ENCODE measurements around the gene LARP1. TPM values are rescaled to one million over a fixed set of nuclear protein-coding genes. Genes with fewer than 3 reads are reported as not detected.

The LARP1 gene
- total RNA-seq: 100 to 1,000 TPM in 1 of 2 donors, 10 to 100 TPM in 1; 99.8 to 129 TPM

DNA sequence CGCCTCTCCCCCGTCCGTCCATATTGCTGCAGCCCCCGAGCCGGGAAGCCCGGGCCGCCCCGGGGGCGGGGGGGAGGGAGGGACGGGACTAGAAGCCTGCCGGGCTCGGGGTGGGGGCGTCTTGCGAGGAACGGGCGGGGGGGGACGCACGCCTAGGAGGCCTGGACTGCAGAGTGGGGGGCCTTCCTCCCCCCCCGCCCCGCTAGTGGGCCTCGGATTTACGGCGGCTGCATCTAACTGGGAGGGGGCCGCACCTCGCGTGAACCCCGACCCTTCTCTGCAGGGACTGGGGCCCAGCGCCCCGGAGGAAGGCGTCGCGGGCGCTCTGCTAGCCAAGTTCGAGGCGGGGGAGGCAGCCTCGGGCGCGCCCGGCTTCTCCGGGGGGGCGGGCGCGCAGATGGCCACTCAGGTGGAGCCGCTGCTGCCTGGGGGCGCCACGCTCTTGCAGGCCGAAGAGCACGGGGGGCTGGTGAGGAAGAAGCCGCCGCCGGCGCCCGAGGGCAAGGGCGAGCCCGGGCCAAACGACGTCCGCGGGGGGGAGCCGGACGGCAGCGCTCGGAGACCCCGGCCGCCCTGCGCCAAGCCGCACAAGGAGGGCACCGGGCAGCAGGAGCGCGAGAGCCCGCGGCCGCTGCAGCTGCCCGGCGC is at the start of gene LARP1:
LARP1 (plus strand) TSS at position 17 of the 648 bp plus-strand sequence; CDS start at position 398, 381 bp downstream.
- TF ChIP-seq, protein P1, sequence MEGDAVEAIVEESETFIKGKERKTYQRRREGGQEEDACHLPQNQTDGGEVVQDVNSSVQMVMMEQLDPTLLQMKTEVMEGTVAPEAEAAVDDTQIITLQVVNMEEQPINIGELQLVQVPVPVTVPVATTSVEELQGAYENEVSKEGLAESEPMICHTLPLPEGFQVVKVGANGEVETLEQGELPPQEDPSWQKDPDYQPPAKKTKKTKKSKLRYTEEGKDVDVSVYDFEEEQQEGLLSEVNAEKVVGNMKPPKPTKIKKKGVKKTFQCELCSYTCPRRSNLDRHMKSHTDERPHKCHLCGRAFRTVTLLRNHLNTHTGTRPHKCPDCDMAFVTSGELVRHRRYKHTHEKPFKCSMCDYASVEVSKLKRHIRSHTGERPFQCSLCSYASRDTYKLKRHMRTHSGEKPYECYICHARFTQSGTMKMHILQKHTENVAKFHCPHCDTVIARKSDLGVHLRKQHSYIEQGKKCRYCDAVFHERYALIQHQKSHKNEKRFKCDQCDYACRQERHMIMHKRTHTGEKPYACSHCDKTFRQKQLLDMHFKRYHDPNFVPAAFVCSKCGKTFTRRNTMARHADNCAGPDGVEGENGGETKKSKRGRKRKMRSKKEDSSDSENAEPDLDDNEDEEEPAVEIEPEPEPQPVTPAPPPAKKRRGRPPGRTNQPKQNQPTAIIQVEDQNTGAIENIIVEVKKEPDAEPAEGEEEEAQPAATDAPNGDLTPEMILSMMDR (IDR thresholded peaks at IDR 0.05): no peak
- ATAC-seq (ENCODE audit: insufficient number of reproducible peaks, low FRiP score, low read depth): peak; percentile 3
- Histone ChIP-seq H3K27ac (peak within 1 kb of the TSS; percentile 94 to 95), H3K4me1 (ENCODE audit: control insufficient read depth in 1 of 2, low read depth in 2 of 2) (peaks cover 19 to 40% of the 10 kb centered on the region in 2 donors), H3K36me3 (no peaks in the 10 kb centered on the region), H3K9me3 (no peaks in the 10 kb centered on the region), H3K27me3 (replicated peaks; ENCODE audit: insufficient read depth) (no peaks in the 10 kb centered on the region), H3K4me3 (peak within 1 kb of the TSS; percentile 91)
- no peak for DNase-seq (ENCODE audit: low spot score)

DNA sequence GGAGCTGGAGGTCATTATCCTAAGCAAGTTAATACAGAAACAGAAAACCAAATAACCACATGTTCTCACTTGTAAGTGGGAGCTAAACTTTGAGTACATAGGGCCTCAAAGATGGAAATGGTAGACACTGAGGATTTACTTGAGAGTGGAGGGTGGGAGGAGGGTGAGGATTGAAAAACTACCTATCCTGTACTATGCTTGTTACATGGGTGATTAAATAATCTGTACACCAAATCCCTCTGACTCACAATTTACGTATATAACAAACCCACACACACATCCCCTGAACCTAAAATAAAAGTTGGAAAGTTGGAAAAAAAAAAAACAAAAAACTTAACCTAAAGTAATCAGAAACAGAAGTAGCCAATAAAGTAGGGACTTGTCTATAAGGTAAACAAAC is 48.8 kb upstream of the LARP1 start:
- TF ChIP-seq, protein P1 (IDR thresholded peaks at IDR 0.05): no peak
- DNase-seq (ENCODE audit: low spot score) (no peak), ATAC-seq (ENCODE audit: insufficient number of reproducible peaks, low FRiP score, low read depth) (no peak)
- no peaks in the 10 kb centered on the region for H3K36me3 ChIP-seq
- H3K27ac ChIP-seq: no peak overlapping the region
- H3K9me3 ChIP-seq: no peaks in the 10 kb centered on the region
- no peaks in the 10 kb centered on the region for H3K27me3 ChIP-seq (replicated peaks; ENCODE audit: insufficient read depth)
- no peaks in the 10 kb centered on the region for H3K4me1 ChIP-seq (ENCODE audit: control insufficient read depth in 1 of 2, low read depth in 2 of 2)
- H3K4me3 ChIP-seq: no peak overlapping the region

DNA sequence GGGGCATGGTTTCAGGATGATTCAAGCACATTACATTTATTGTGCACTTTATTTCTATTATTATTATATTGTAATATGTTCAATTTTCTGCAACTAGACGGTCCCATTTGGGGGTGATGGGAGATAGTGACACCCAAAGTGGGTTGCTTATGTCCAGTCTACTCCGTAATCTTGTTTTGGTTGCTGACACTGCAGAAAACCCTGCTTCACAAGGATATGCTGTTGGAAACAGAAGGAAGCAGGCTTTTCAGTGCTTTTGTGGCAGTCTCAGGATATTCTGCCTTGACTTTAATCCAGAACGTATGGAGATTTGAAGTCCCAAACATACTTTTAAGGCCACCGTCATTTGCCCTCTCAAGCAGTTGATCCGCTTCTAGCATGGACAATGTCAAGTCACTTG is 47.5 kb upstream of the LARP1 start:
- Histone ChIP-seq H3K27ac (no peak overlapping the region), H3K27me3 (replicated peaks; ENCODE audit: insufficient read depth) (no peaks in the 10 kb centered on the region), H3K4me1 (ENCODE audit: control insufficient read depth in 1 of 2, low read depth in 2 of 2) (no peaks in the 10 kb centered on the region), H3K4me3 (no peak overlapping the region), H3K36me3 (no peaks in the 10 kb centered on the region), H3K9me3 (no peaks in the 10 kb centered on the region)
- TF ChIP-seq, protein P1 (IDR thresholded peaks at IDR 0.05): no peak
- ATAC-seq (ENCODE audit: insufficient number of reproducible peaks, low FRiP score, low read depth) (no peak), DNase-seq (ENCODE audit: low spot score) (no peak)

DNA sequence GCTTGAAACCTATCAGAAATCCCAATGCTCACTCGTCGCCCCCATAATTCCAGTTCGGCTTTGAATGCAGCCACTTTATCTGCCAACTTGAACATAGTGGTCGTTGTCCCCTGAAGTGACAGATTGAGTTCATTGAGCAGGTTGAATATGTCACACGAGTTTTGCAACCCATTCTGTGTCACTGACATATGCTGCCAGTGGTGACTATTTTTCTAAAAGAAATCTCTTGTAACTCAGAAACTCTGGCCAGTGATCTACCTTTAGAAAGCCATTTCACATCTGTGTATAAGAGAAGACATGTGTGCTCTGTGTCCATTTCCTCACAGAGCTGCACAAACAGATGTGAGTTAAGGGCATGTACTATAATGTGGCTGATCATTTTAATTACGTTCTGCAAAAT is 47.0 kb upstream of the LARP1 start:
- no peak overlapping the region for H3K4me3 ChIP-seq
- H3K4me1 ChIP-seq (ENCODE audit: control insufficient read depth in 1 of 2, low read depth in 2 of 2): peaks cover 0 to under 1% of the 10 kb centered on the region in 2 donors
- H3K36me3 ChIP-seq: no peaks in the 10 kb centered on the region
- TF ChIP-seq, protein P1 (IDR thresholded peaks at IDR 0.05): no peak
- H3K27ac ChIP-seq: no peak overlapping the region
- H3K27me3 ChIP-seq (replicated peaks; ENCODE audit: insufficient read depth): no peaks in the 10 kb centered on the region
- no peaks in the 10 kb centered on the region for H3K9me3 ChIP-seq
- ATAC-seq (ENCODE audit: insufficient number of reproducible peaks, low FRiP score, low read depth) (no peak), DNase-seq (ENCODE audit: low spot score) (no peak)

DNA sequence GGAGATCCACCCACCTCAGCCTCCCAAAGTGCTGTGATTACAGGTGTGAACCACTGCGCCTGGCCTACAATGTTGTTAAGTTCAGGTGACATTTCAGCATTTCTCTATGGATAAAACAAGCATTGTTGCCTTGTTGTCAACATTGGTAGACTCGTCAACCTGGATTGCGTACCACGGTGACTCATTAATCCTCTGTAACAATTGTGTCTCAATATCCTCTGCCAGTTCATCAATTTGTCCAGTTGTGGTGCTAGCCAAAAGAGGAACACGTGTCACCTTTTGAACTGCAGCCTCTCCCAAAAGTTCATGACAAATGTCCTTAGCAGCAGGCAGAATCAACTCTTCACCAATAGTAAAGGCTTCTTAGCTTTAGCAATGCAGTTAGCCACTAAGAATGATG is 46.3 kb upstream of the LARP1 start:
- ATAC-seq (ENCODE audit: insufficient number of reproducible peaks, low FRiP score, low read depth): no peak
- peaks cover 4 to 7% of the 10 kb centered on the region in 2 donors for H3K4me1 ChIP-seq (ENCODE audit: control insufficient read depth in 1 of 2, low read depth in 2 of 2)
- no peak for DNase-seq (ENCODE audit: low spot score)
- no peak overlapping the region for H3K4me3 ChIP-seq
- no peaks in the 10 kb centered on the region for H3K9me3 ChIP-seq
- H3K27me3 ChIP-seq (replicated peaks; ENCODE audit: insufficient read depth): no peaks in the 10 kb centered on the region
- H3K36me3 ChIP-seq: no peaks in the 10 kb centered on the region
- H3K27ac ChIP-seq: no peak overlapping the region
- TF ChIP-seq, protein P1 (IDR thresholded peaks at IDR 0.05): no peak
